SIG-M5 (cell line): Measurements from ENCODE around the gene BTG2.

Experiments used
- DNase-seq: peaks from one replicate; lab custom pipeline; 2025; lab: John Stamatoyannopoulos, UW

The BTG2 gene

DNA sequence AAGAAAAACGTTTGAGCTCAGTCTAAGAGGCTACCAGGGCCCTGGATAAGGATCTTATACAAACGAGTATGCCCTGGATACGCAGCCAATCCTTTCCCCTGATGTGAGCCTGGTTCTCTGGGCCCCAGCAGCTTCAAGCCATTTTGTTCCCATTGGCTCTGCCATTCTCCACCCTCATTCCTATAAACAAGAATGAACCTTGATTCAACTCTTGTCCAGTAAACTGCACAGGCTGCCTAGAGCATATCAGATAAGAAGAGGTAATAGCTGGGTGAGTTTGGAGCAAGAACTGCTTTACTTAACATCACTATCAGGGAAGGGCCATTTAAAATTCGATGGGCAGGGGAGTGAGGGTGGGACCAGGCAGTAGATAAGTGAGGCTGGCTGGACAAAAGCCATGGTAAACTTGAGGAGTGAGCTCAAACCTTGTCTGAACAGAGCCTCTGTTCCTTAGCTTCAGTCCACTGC is 11.3 kb downstream of the BTG2 start:
- DNase-seq: no peak

DNA sequence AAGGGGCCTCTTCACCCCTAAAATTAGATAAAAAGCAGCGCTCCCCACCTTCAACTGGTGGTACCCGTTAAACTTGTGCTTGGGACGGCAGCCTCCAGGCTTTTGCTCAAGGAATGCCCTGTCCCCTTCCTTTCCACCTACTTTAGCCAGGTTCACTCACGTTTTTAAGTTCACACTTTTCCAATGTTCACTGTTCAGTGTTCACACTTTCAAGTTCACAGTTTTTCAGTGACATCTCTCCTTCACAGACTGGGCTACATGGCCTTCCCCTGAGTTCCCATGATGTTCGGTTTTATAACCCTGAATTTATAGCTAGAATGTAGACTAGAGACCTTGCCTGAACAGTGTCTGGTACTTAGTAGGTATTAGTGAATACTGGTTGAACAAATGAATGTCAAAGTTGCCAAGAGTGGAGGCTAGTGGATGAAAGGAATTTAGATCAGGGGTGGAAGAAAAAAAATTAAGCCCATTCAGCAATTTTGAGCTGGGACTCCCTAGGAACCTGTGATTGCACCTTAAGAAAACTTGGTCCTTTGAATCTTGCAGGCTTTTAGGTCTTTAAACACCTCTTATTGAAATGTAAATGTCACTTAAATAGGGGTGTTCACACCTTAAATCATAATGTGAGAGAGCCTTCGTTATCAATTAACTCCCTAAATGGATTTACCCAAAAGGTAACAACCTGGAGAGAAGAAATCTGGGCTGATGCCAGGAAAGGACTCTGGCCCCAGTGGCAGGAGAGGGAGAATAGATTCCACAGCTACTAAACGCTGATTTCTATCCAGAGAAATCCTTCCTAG is 12.3 kb downstream of the BTG2 start:
- no peak for DNase-seq

DNA sequence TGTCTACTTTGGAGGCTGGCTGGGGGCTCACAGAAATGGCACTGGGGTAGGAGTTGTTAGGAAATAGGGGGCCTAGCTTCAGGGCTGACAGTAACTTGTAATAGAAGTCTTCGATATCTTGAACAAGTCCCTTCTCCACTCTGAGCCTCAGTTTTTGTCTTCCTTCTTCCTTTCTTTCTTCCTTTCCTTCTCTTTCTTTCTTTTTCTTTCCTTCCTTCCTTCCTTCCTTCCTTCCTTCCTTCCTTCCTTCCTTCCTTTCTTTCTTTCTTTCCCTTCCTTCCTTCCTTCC is 12.9 kb downstream of the BTG2 start:
- DNase-seq: no peak

DNA sequence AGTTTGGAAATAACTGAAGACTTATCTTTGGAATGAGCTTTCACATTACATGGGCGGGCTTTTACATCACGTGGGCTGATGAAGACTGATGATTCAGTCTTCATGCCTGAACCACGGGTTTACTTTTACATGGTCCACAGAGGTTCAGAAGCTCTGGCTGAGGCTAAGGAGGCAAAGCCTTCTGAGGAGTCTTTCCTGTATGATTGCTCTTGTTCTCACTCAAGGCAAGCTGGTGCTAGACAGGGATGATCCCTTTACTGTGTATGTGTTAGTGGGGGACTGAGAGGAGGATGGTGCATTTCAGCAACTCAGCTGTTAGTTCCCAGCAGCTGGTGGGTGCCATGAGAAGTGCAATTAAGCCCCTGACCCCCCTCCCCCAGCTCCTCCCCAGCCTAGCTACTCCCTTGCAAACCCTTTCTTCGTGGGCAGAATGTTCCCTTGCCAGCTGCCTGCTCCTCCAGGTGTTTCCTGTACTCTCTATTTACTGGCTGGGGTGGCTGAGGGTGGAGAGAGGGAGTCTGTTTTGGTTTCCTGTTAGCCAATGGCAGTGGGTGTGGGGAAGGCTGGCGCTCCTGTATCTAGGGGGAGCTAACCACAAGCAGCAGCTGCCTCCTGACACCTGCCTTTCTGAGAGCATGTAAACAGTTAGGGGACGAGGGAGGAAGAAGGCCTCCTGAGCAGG is 15.4 kb downstream of the BTG2 start:
- no peak for DNase-seq

DNA sequence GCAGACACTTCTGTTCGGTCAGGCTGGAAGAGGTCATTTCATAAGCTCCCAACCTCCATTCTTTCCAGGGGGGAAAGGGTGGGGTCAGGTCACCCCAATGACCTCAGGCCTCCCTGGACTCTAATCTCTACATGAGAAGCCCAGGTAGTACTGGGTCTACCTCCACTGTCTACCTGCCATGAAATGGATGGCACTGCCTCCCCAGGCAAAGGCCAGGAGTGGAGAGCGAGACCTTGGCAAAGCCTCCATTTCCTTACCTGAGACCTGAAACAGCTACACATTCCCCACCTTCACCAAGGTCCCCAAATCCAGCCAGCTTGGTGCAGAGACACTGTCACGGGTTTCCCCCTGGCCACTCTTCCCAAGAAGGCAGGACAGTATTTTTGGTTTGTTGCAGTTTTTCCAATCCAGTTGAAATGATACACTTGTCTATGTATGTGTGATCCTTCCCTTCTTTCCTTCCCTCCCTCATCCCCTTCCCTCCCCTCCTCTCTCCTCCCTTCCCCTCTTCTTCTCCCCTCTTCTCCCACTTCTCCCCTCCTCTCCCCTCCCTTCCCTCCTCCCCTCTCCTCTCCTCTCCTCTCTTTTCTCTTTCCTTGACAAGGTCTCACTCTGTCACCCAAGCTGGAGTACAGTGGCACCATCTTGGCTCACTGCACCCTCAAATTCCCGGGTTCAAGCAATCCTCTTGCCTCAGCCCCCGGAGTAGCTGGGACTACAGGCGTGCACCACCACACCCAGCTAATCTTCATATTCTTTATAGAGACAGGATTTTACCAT is 16.1 kb downstream of the BTG2 start:
- DNase-seq: no peak

DNA sequence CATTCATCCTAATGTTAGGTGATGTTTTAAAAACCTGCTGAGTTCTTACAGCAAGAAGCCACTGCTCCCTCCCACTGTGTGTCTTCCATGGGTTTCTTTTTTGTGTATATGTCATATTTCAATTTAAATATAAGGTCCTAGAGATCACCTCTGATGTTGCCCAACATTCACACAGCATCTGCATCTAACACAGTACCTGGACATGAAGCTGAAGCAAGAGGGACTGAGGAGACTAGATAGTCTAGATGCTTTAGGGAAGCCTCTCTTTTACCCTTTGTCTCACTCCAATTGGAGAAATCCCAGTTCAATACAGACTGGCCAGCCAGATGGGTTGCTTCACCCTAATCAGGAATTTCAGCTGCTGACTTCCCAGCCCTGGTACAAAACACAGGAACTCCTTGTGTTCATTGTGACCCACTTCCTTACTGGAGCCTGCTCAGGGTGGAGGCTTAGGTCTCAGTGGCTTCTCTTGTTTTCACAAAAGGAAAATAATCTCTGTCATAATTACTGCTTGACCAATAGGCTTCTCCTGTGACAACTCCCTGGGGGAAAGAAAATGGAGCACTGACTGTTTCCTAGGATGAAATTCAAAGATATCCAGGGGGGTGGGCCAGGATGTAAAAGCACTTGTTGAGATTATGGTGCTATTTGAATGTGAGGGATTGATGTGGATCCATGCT is 17.3 kb downstream of the BTG2 start:
- no peak for DNase-seq

DNA sequence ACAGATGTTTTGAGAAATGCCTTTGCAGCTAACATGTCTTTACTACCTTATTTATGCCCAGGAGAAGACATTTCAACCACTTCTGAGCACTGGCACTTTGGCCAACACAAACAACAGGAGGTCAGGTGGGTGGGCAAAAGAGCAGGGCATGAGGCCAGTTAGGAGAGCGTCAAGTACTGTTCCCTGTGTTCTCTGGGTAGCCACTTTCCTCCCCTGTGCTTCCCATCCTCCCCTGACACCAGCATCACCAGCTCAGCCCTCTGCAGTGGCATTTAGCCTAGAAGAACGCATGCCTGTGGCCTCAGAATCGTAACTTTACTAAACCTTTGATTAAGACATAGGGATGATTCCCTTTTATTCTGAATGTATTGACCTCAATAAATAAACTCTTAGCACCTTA is 18.3 kb downstream of the BTG2 start:
- no peak for DNase-seq

DNA sequence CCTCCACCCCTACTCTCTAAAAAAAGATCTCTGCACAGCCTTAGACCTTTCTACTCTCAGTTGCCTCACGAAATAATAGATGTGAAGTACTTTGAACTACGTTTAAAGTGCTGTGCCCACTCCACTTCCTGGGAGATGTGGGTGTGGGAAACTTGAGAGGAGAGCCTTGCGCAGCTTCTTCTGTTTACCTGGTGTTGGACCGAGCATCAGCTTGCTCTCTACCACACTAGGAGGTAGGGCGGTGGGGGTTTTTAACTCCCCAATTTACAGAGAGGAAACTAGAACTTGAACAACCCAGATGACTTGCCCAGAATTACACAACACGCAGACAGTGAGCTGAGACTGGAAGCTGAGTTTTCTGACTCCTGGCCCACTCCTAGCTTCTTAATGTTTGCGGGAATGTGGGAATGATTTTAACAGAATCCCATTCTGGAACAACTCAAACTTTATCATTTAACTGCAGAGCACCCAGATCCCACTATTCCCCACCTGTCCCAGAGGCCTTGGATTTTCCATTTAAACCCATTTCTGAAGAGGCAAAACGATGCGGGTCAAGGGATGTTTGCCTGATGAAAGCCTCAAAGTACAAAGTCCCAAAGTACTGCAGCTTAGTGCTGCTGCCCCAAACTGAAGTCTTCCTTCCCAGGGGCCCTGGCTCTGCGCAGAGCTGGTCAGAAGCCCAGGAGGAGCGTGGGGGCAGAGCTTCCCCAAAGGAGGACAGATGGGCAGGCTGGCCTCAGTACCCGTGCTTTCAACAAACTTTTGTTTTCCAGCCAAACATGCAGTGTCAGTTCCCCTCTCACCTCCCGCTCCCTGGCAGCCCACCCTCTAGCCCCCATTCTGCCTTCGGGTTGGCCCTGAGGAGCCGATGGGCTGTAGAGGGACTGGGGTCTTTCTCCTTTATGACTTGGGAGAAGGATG is 19.0 kb downstream of the BTG2 start:
- no peak for DNase-seq

DNA sequence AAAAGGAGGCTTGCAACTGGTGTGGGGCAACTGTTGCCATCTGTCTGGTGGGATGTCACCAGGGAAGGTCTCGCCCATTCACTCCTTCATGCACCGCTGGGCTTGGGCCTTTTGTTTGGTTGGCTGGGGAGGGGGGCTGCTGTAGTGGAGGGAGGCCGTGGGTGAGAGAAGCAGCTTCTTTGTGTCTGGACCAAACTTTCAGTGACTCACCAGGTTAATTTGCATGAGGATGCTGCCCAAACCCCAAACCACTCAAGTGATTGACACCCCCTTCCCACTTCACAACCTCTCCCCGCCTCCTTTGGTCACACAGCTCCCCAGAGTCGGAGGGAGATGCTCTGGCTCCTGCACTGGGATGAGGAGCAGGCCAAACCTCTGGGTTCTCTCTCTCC is 19.7 kb downstream of the BTG2 start:
- DNase-seq: no peak

DNA sequence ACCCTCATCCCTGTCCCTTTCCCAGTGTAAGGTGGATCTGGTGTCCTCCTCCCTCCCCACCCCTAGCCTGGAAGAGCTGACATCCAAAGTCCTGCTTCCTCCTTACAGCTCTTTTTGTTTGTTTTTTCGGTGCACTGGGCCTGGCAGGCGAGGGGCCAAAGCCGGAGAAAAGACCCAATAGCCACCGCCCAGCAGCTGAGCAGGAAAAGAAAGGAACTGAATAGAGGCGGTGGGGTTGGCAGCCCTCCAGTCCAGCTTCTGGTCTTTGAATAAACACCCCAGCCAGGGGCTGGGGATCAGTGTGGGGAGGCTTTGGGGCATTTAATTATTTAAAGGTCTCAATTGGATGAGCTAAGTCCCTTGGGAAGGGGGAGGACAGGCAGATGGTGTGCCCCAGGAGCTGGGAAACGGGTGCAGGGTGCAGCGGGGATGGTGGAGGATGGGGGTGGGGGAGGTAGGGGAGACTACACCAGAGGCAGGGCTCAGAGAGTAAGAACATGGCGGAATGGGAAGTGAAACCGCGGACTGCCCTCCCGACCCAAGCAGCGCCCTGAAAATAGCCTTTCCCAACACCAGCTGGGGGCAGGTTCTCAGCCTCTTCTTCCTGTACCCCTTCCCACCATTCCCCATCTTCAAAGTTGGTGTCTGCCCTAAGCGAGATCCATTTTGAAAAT is 20.2 kb downstream of the BTG2 start:
- no peak for DNase-seq

DNA sequence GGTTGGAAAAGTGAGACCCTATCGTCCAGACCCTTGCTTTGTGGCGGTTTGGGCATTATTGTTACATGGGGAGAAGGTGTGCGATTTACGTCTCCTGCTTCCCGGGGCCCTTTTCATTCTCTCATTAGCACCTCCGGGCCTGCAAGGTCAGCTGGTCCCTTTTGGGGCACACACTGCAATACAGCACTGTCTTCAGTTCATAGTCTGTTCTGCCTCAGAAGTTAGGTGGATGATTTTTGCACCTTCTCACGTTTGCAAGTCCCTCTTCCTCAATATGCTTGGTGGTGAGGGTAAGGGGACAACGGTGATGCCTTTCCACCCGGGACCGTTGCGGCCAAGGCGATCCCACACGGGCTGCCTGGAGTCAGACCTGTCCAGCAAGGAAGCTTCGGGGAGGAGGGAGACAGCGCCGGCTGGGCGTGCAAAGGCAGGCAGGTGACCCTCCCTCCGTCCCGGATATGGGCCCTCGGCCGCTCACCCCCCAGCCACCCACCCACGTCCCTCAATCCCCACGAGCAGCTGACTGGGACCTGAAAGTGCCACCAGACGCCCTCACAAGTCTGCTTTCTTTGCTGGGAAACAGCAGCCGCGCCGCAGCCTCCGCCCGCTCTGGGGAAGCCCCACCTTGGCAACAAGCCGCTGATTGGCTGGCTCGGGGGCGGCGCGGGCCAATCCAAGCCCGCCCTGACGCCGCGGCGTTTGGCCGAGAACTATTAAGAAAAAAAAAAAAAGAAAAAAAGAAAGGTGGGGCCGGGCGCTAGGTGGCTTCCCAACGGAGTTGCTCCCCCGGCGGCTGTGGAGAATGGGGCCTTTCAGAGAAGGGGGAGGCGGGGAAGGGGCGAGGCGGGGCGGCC is 21.7 kb downstream of the BTG2 start:
- DNase-seq: peak; percentile 53

DNA sequence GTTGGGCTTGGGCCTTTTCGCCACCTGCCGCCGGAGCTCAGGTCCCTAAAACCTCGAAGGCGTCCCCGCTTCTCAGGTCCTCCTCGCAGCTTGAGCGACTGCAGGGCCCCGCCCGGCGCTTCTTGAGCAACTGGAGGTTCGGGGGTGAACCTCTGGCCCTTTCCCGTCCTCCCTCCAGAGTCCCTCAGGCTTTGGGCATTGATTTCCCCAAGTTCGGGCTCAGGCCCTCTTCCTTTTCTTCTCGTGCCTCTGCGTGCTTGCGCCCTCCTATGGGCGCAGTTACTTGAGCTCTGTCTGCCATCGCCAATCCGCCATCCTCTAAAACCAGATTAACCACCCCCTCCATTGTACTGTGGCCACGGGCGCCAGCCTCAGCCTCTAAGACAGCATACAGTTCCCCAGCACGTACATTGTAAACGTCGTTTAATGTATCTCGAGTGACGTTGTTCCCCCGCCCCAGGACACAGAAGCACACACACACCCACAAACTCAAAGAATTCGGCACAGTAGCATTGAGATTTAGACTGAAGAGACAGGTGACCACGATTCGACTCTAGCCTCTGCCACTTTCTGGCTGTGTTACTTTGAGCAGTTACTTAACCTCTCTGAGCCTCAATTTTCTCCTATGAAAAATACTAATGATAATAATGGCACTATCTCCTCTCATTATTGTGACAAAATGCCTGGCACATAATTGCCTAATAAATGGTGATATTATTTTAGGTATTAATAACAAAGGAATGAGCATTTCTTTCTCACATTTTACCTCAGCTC is 22.6 kb downstream of the BTG2 start:
- DNase-seq: no peak

DNA sequence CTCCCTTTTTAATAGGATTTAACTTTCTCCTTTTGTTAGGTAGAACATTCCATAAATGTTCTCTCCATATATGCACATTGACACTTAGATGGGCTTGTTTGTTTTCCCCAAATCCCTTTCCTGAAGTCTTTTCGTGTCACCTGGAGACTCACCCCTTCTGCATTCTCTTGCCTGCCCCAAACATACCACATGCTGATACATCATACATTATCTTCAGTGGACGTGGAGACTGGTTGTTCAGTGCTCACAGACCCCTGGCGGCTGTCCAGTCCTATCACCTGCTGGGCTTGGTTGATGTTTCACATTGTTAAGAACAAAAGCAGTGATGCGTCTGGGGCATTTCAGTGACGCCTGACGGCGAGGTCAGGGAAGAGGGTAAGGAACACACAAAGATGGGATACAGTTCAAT is 23.4 kb downstream of the BTG2 start:
- DNase-seq: no peak

DNA sequence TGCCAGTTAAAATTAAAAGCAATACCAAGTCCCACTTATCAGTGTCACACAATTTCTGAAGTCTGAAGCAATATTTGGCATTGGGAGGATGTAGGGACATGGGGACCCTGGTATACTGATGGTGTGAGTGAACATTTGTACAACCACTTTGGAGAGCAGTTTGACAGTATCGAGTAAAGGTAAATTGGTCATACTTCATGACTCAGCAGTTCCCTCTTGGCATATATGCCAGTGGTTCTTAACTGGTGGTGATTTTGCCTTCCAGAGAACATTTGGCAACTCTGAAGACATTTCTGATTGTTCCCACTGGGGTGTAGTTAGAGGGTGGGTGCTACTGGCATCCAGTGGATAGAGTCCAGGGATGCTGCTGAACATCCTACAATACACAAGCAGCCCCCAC is 25.9 kb downstream of the BTG2 start:
- DNase-seq: no peak

DNA sequence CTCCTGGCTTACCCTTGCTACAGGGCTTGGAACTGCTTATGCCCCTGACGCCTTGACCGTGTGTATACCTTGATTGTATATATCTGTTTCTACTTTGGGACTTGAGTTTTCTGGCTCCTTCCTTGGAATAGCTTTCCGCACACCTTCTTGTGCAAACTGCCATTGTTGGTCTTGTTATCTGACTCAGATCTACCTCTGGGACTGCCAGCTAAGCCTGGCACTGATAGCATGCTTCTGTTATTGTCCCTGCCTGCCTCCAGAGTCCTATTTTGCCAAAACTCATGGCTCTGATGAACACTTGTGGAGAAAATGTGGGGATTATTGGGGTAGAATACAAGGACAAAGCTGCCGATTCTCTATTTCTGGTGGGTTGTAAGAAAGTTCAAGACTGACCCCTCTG is 30.2 kb downstream of the BTG2 start:
- DNase-seq: no peak

DNA sequence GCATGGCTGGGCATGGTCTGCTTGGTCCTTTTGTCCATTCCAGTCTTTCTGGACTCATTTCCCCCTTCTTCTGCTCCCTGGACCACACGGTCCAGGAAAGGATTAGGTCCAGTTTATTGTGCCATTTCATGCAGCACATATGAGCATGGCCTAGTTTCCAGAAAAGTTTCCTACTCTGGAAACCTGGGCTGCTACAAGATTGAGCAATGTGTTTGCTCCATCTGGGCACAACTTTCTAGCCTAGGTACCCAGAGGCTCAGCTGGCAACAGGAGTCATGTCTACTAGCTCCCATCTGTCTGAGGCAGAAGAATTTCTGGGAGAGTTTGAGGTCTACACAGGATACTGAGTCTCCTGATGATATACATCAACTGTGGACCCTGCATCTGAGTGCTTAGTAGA is 30.8 kb downstream of the BTG2 start:
- no peak for DNase-seq

DNA sequence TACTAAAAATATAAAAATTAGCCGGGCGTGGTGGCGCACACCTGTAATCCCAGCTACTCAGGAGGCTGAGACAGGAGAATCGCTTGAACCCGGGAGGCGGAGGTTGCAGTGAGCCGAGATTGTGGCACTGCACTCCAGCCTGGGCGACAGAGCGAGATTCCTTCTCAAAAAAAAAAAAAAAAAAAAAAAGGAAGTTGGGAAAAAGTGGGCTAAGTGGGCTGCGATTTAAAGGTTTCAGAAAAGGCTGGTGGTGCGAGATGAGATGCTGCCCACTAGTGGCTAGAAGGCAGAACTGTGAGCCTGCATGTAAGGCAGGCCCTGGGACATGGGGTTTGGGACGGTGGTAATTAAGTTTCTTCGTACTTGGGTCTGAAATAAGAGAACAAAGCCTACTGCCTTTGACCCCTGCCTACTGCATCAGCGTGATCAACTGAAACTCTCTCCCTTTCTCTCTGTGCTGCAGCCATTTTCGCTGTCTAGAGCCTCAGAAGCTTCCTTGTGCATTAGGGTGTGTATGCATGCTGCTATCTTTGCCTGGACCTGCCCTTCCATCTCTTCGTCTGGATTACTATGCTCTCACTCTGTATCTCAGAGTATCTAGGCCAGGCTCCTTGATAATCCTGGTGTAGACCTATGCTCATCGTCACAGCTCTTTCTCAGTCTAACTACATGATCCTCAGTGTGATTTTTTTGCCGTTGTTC is 33.2 kb downstream of the BTG2 start:
- no peak for DNase-seq

DNA sequence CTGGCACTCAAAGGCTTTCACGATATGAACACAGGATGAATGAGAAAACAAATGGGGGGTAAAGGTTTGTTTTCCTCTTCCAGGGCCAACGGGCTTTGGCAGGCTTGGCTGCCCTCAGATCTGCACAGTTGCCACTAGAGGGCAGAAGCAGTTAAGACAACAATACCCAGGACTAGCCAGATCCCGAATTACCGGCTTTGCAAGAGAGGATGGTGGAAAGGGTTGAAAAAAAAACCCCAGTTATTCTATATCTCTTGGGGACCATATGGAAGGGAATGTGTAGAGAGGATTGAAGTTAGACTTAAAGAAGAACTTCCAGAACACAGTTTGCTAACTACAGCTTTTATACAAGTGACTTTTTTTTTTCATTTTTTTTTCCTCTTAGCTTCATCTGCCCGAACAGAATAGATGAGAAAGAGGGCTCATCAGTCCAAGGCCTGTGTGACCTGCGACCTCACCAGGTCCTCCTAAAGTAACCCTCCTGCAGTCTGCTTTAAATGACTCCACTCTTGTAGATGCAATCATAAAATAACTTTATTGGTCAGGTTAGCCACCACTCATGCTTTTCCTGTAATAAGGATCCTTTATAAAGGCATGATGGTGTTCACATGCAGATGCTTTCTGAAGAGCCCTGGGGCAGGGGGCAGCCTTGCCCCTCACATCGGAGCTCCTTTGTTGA is 34.9 kb downstream of the BTG2 start:
- no peak for DNase-seq
